H1 (cell line): ENCODE data around the gene SNED1. TPM values are rescaled to one million over a fixed set of nuclear protein-coding genes. Genes with fewer than 3 reads are reported as not detected.

Experiments
- CTCF ChIA-PET: fragments of 300-600 bp; sonication (Branson Sonifier 250); formaldehyde crosslinking; loops from one replicate; lab custom pipeline; 2021; ENCODE audit not compliant: partially characterized antibody; lab: Charles Lee
- POLR2A ChIA-PET: fragments of 300-600 bp; sonication (Branson Sonifier 250); formaldehyde crosslinking; loops from one replicate; lab custom pipeline; 2021; ENCODE audit warnings: inconsistent platforms; ENCODE audit not compliant: partially characterized antibody; lab: Charles Lee
- DNase-seq, 2 experiments: peaks; one replicate each; pipeline versions ENCODE4 v3.0.0 to v3.0.0-alpha.2; 2010 to 2022; ENCODE audit warnings: low spot score in 2 of 2, low read depth in 1 of 2, mixed read lengths in 1 of 2
- FAIRE-seq: peaks from 2 replicates; lab custom pipeline; 2011; peaks lifted over from hg19 to GRCh38; lab: Jason Lieb, UNC
- H2AFZ ChIP-seq: 2 replicates; pipeline ENCODE4 v1.8.1; 2012; ENCODE audit warnings: low read length, inconsistent platforms
- H2AK5ac ChIP-seq: 2 replicates; pipeline ENCODE4 v1.6.1; 2013; ENCODE audit warnings: low read depth, low read length
- H2BK120ac ChIP-seq: replicated peaks from 2 replicates; pipeline ENCODE3; 2013; ENCODE audit warnings: low read depth, low read length, inconsistent platforms
- H2BK12ac ChIP-seq: 2 replicates; pipeline ENCODE4 v1.6.1; 2013; ENCODE audit warnings: low read depth, low read length
- H2BK15ac ChIP-seq: 2 replicates; pipeline ENCODE4 v1.6.1; 2013; ENCODE audit warnings: low read length
- H2BK20ac ChIP-seq: 2 replicates; pipeline ENCODE4 v1.6.1; 2013; ENCODE audit warnings: low read length
- H2BK5ac ChIP-seq: 2 replicates; pipeline ENCODE4 v1.6.1; 2013; ENCODE audit warnings: low read depth, low read length
- H3K14ac ChIP-seq: 2 replicates; pipeline ENCODE4 v1.6.1; 2013; ENCODE audit warnings: inconsistent platforms; ENCODE audit not compliant: insufficient read length
- H3K18ac ChIP-seq: 2 replicates; pipeline ENCODE4 v1.6.1; 2013; ENCODE audit warnings: low read length; ENCODE audit errors: extremely low read depth
- H3K23ac ChIP-seq: 2 replicates; pipeline ENCODE4 v1.6.1; 2013; ENCODE audit warnings: inconsistent platforms; ENCODE audit not compliant: insufficient read length
- H3K23me2 ChIP-seq: 2 replicates; pipeline ENCODE4 v1.6.1; 2013; ENCODE audit warnings: low read depth, low read length
- H3K27ac ChIP-seq: 2 replicates; pipeline ENCODE4 v1.6.1; 2011; ENCODE audit warnings: low read depth, low read length, inconsistent platforms
- H3K27me3 ChIP-seq, 4 experiments: replicated peaks in 1 of 4; 1 replicate in 1 of 4; 2 replicates in 3 of 4; pipeline versions ENCODE4 v1.6.1 to v1.8.1; 2011 to 2013; ENCODE audit warnings: low read length in 3 of 4, mild to moderate bottlenecking in 3 of 4, inconsistent platforms in 2 of 4, mixed read lengths in 2 of 4, moderate library complexity in 1 of 4; ENCODE audit not compliant: control insufficient read depth in 3 of 4, insufficient read depth in 3 of 4; ENCODE audit errors: extremely low read depth in 1 of 4
- H3K36me3 ChIP-seq, 4 experiments: 2 replicates each; pipeline versions ENCODE4 v1.6.1 to v1.8.1; 2011 to 2013; ENCODE audit warnings: mild to moderate bottlenecking in 4 of 4, low read length in 3 of 4, moderate library complexity in 2 of 4, control low read depth in 1 of 4, inconsistent platforms in 1 of 4; ENCODE audit not compliant: insufficient read depth in 4 of 4, control insufficient read depth in 2 of 4
- H3K4ac ChIP-seq: replicated peaks from 2 replicates; pipeline ENCODE3; 2013; ENCODE audit warnings: low read length, low read depth, mixed read lengths, inconsistent platforms; ENCODE audit not compliant: insufficient read length
- H3K4me1 ChIP-seq, 4 experiments: replicated peaks in 1 of 4; 1 replicate in 1 of 4; 2 replicates in 3 of 4; pipeline versions ENCODE4 v1.6.1 to v1.8.1; 2011 to 2013; ENCODE audit warnings: low read length in 3 of 4, inconsistent platforms in 2 of 4, mixed read lengths in 1 of 4; ENCODE audit not compliant: insufficient read depth in 4 of 4, control insufficient read depth in 3 of 4
- H3K4me2 ChIP-seq, 2 experiments: 2 replicates each; pipeline versions ENCODE4 v1.6.1 to v1.8.1; 2011 to 2013; ENCODE audit warnings: low read depth in 2 of 2, low read length in 2 of 2, control low read depth in 1 of 2, inconsistent platforms in 1 of 2, mild to moderate bottlenecking in 1 of 2; ENCODE audit not compliant: insufficient read depth in 1 of 2
- H3K4me3 ChIP-seq, 4 experiments: fragments of 200-600, 300-600 bp in 1 of 4; sonication (generic), shearing (Covaris generic), sonication (Bioruptor Twin) in 1 of 4; 2 replicates each; pipeline versions ENCODE4 v1.5.1 to v1.8.1; 2011 to 2016; ENCODE audit warnings: low read length in 4 of 4, low read depth in 3 of 4, control low read depth in 2 of 4, inconsistent platforms in 2 of 4, mild to moderate bottlenecking in 2 of 4, mixed read lengths in 1 of 4, moderate library complexity in 1 of 4; ENCODE audit not compliant: insufficient read depth in 2 of 4; ENCODE audit errors: extremely low read depth in 1 of 4
- H3K56ac ChIP-seq: replicated peaks from 2 replicates; pipeline ENCODE3; 2013; ENCODE audit warnings: low read depth, mild to moderate bottlenecking, mixed read lengths, low read length, inconsistent platforms; ENCODE audit not compliant: insufficient read length
- H3K79me1 ChIP-seq: 2 replicates; pipeline ENCODE4 v1.6.1; 2013; ENCODE audit warnings: low read depth, low read length, control low read depth
- H3K79me2 ChIP-seq, 2 experiments: 2 replicates each; pipeline versions ENCODE4 v1.6.1 to v1.8.1; 2012 to 2013; ENCODE audit warnings: low read length in 2 of 2, mild to moderate bottlenecking in 2 of 2, inconsistent platforms in 1 of 2; ENCODE audit not compliant: insufficient read depth in 2 of 2, control insufficient read depth in 1 of 2
- H3K9ac ChIP-seq, 4 experiments: replicated peaks in 1 of 4; 1 replicate in 1 of 4; 2 replicates in 3 of 4; pipeline versions ENCODE4 v1.6.1 to v1.8.1; 2011 to 2013; ENCODE audit warnings: low read depth in 3 of 4, low read length in 3 of 4, control low read depth in 2 of 4, mild to moderate bottlenecking in 2 of 4, moderate library complexity in 2 of 4, inconsistent platforms in 1 of 4; ENCODE audit errors: extremely low read depth in 1 of 4
- H3K9me3 ChIP-seq, 2 experiments: 2 replicates each; pipeline versions ENCODE4 v1.6.1 to v1.8.1; 2012 to 2013; ENCODE audit warnings: mild to moderate bottlenecking in 2 of 2, moderate library complexity in 2 of 2, control low read depth in 1 of 2, inconsistent platforms in 1 of 2, low read depth in 1 of 2, low read length in 1 of 2, mixed read lengths in 1 of 2; ENCODE audit not compliant: insufficient read depth in 2 of 2
- H4K20me1 ChIP-seq, 2 experiments: replicated peaks in 1 of 2; 2 replicates each; pipeline versions ENCODE3 to v1.8.1; 2011 to 2013; ENCODE audit warnings: inconsistent platforms in 2 of 2, low read length in 2 of 2, mild to moderate bottlenecking in 1 of 2; ENCODE audit not compliant: insufficient read depth in 2 of 2, control insufficient read depth in 1 of 2
- H4K5ac ChIP-seq: 2 replicates; pipeline ENCODE4 v1.6.1; 2013; ENCODE audit warnings: low read length, low read depth, mixed read lengths, inconsistent platforms; ENCODE audit not compliant: insufficient read length
- H4K8ac ChIP-seq: 2 replicates; pipeline ENCODE4 v1.8.0; 2013; ENCODE audit warnings: mild to moderate bottlenecking, moderate library complexity, low read length, inconsistent platforms; ENCODE audit not compliant: insufficient read depth; ENCODE audit errors: extremely low read depth
- H4K91ac ChIP-seq: replicated peaks from 2 replicates; pipeline ENCODE3; 2013; ENCODE audit warnings: low read length, mixed read lengths, inconsistent platforms; ENCODE audit not compliant: insufficient read length
- BACH1 ChIP-seq: IDR thresholded peaks from 2 replicates; pipeline ENCODE4 v1.6.1; 2012; ENCODE audit warnings: low read length, improper control_type of control experiment
- BRCA1 ChIP-seq: IDR thresholded peaks from 2 replicates; pipeline ENCODE4 v1.6.1; 2012; ENCODE audit warnings: low read depth, low read length, improper control_type of control experiment
- HDAC6 ChIP-seq: IDR thresholded peaks from one replicate; pipeline ENCODE4 v1.7.1; 2012; ENCODE audit warnings: low read depth, mild to moderate bottlenecking, inconsistent platforms, low read length, moderate library complexity
- KDM4A ChIP-seq: IDR thresholded peaks from one replicate; pipeline ENCODE4 v1.7.1; 2012; ENCODE audit warnings: low read depth, mild to moderate bottlenecking, moderate library complexity, low read length, inconsistent platforms; ENCODE audit not compliant: severe bottlenecking
- RXRA ChIP-seq: IDR thresholded peaks from 2 replicates; pipeline ENCODE4 v1.6.1; 2011; ENCODE audit warnings: low read depth, mild to moderate bottlenecking, low read length, moderate library complexity; ENCODE audit not compliant: insufficient read depth
- SAP30 ChIP-seq: fragments of 300-600 bp; sonication (generic); IDR thresholded peaks from 2 replicates; pipeline ENCODE4 v1.7.1; 2012; ENCODE audit warnings: low read length, moderate library complexity, mild to moderate bottlenecking, inconsistent platforms; ENCODE audit not compliant: insufficient read depth, insufficient replicate concordance
- SIX5 ChIP-seq: IDR thresholded peaks from 2 replicates; pipeline ENCODE4 v1.6.1; 2011; ENCODE audit warnings: mild to moderate bottlenecking, low read depth, low read length
- SP1 ChIP-seq: IDR thresholded peaks from 2 replicates; pipeline ENCODE4 v1.6.1; 2011; ENCODE audit warnings: low read depth, low read length
- SUZ12 ChIP-seq: fragments of 200-600 bp; sonication (generic); IDR thresholded peaks from 2 replicates; pipeline ENCODE4 v1.6.1; 2012; ENCODE audit warnings: mild to moderate bottlenecking, inconsistent platforms, low read length, moderate library complexity, mixed read lengths
- USF2 ChIP-seq: IDR thresholded peaks from 2 replicates; pipeline ENCODE4 v1.6.1; 2011; ENCODE audit warnings: low read length, improper control_type of control experiment
- ZNF274 ChIP-seq: IDR thresholded peaks from 2 replicates; pipeline ENCODE4 v1.7.0; 2012; ENCODE audit warnings: low read length, borderline replicate concordance; ENCODE audit errors: extremely low read depth
- WGBS, 2 experiments: shearing (Covaris generic) in 1 of 2; methylation state at CpG; one replicate each; pipeline versions ENCODE4 v1.1.6 to v1.1.7; 2013 to 2015; ENCODE audit warnings: low lambda C conversion rate in 2 of 2, mixed read lengths in 2 of 2, inconsistent platforms in 1 of 2, low coverage in 1 of 2, missing lambda C conversion rate in 1 of 2; ENCODE audit not compliant: insufficient replicate concordance in 2 of 2, insufficient coverage in 1 of 2, insufficient read length in 1 of 2; ENCODE audit errors: extremely low coverage in 1 of 2, missing lambda C conversion rate in 1 of 2; 5-methylcytosine and 5-hydroxymethylcytosine counted together
- polyA plus RNA-seq, 7 experiments: library from polyadenylated mRNA; depleted of rRNA in 3 of 7; stranded (reverse) in 5 of 7; unstranded in 2 of 7; fragments of >200 nt in 5 of 7; fragments of 200-250 nt in 2 of 7; gene quantifications; 1 replicate in 5 of 7; 2 replicates in 1 of 7; 4 replicates in 1 of 7; pipeline versions ENCODE4 v1.2.1 to v1.2.3, GENCODE V29; 2011 to 2013; ENCODE audit warnings: missing spikeins in 2 of 7, mixed read lengths in 2 of 7
- total RNA-seq: library from RNA; stranded (reverse); fragmentation: NEBNext Ultra II Directional; extraction: Animal tissue kit (Norgen Biotek cat#: 25700); gene quantifications from 2 replicates; pipeline ENCODE4 v1.2.1, GENCODE V29; 2021

SNED1 gene
- total and polyA plus RNA-seq, 2 of the 8 experiments (the other 6 are each of a cell fraction or from before 2014, with no cell fraction given): 1.9 TPM

- Histone ChIP-seq H3K79me2 (no peaks in the 10 kb centered on the region), H2BK120ac (no peak overlapping the region), H4K8ac (no peak overlapping the region; the same call in 1 of the 2 replicates), H3K4me2 (no peak overlapping the region), H3K27ac (no peak overlapping the region), H2BK5ac (no peak overlapping the region), H3K27me3 (no peaks in the 10 kb centered on the region), H2BK12ac (no peak overlapping the region), H3K4me3 (no peak overlapping the region), H3K14ac (no peak overlapping the region), H3K9ac (no peak overlapping the region), H2AK5ac (no peak overlapping the region), H4K20me1 (peaks cover 1 to 9% of the 10 kb centered on the region in 2 experiments), H3K9me3 (no peaks in the 10 kb centered on the region), H2BK20ac (no peak overlapping the region), H4K91ac (no peak overlapping the region), H3K23me2 (no peaks in the 10 kb centered on the region), H3K23ac (no peak overlapping the region), H3K4ac (no peak overlapping the region), H3K18ac (no peak overlapping the region), H2BK15ac (no peak overlapping the region), H3K36me3 (no peaks in the 10 kb centered on the region), H4K5ac (no peak overlapping the region), H3K79me1 (no peaks in the 10 kb centered on the region), H2AFZ (no peak overlapping the region), H3K4me1 (no peaks in the 10 kb centered on the region), H3K56ac (no peak overlapping the region)
- FAIRE-seq: no peak
- 87% methylated on average over 33 of the region's 33 CpGs; no CpG with 5 or more reads in 1 of the 2 experiments for whole genome bisulfite sequencing, 2 experiments
- POLR2A ChIA-PET: interaction anchor here (1.2 kb wide), 1 partner anchor 13 kb away, joined by 4 read pairs; no protein-coding TSS in a partner anchor
- CTCF ChIA-PET: no interaction called here
- DNase-seq: peak in 1 of 2 experiments; percentile 37
- TF ChIP-seq BACH1: no peak
- no peak for TF ChIP-seq USF2
- no peak for TF ChIP-seq ZNF274
- TF ChIP-seq BRCA1: no peak
- TF ChIP-seq SUZ12: no peak
- no peak for TF ChIP-seq SAP30
- TF ChIP-seq HDAC6: no peak
- no peak for TF ChIP-seq KDM4A
- TF ChIP-seq SIX5: no peak
- TF ChIP-seq RXRA: no peak
- no peak for TF ChIP-seq SP1
Observed at GRCh38 chr2:241051578-241052487, 53.4 kb downstream of the SNED1 start.
